Measurements from ENCODE around the gene MAP4. TPM values are rescaled to one million over a fixed set of nuclear protein-coding genes. Genes with fewer than 3 reads are reported as not detected.

MAP4 gene
- total and polyA plus RNA-seq, 8 donors: 31.0 to 146 (median 92.4) TPM

DNA sequence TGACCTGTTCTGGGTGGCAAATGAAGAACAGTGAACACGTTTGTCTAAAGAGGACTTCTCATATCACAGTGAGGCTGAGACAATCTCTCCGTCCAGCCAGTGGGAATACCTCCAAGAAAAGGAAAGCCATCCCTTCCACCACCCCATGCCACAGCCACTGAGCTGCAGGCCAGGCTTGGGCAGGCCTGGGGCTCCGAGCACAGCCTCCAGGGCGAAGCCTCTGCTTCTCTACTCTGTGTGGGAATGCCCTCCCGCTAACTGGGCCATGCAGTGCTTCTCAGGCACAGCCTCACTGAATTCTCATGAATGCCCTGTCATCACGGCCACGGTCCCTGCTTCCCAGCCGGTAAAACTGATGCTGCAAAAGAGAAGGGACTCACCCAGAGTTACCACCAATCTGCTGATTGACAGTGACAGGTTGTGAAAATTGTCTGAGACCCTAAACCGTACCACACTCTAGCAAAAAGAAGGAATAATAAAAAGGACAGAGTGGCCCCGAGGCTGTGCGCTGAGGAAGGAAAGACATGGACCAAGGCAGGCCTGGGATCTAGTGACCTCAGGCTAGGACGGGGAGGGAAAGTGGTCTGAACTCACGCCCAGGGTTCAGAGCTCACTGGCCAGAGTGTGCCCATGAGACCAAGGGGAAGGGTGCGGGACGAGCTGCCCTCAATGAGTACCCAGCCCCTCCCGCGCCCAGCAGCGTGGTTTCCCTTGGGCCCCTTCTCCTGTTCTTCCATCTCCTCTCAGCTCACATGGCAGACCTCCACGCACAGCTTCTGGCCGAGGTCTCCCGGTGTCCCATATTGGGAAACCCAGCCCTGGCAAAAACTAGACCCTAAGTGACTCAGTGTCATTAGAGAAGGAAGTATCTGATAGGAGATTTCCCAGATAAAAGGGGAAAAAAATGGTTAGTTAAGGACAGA lies 160.5 kb downstream of the MAP4 start:
- TF ChIP-seq, protein P1, sequence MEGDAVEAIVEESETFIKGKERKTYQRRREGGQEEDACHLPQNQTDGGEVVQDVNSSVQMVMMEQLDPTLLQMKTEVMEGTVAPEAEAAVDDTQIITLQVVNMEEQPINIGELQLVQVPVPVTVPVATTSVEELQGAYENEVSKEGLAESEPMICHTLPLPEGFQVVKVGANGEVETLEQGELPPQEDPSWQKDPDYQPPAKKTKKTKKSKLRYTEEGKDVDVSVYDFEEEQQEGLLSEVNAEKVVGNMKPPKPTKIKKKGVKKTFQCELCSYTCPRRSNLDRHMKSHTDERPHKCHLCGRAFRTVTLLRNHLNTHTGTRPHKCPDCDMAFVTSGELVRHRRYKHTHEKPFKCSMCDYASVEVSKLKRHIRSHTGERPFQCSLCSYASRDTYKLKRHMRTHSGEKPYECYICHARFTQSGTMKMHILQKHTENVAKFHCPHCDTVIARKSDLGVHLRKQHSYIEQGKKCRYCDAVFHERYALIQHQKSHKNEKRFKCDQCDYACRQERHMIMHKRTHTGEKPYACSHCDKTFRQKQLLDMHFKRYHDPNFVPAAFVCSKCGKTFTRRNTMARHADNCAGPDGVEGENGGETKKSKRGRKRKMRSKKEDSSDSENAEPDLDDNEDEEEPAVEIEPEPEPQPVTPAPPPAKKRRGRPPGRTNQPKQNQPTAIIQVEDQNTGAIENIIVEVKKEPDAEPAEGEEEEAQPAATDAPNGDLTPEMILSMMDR (IDR thresholded peaks at IDR 0.05): no peak
- no peak for DNase-seq
- no peaks in the 10 kb centered on the region for H3K9me3 ChIP-seq
- intact Hi-C loops (cut with DNase I; ENCODE audit: low total_unique reads): no loop called here
- H3K27me3 ChIP-seq: no peaks in the 10 kb centered on the region
- H3K27ac ChIP-seq: no peak overlapping the region
- H3K4me3 ChIP-seq: no peak overlapping the region
- peaks cover 50 to 100% (median 95%) of the 10 kb centered on the region in 4 donors for H3K36me3 ChIP-seq
- 88 to 94% (median 90%) methylated on average over 19 to 21 of the region's 21 CpGs for WGBS, 5 donors
- peaks cover 0 to 3% (median 0%) of the 10 kb centered on the region in 4 donors for H3K4me1 ChIP-seq

- no peaks in the 10 kb centered on the region for H3K9me3 ChIP-seq
- no peak overlapping the region for H3K27ac ChIP-seq
- H3K27me3 ChIP-seq: no peaks in the 10 kb centered on the region
- 89 to 92% (median 91%) methylated on average over 12 to 14 of the region's 14 CpGs for WGBS, 5 donors
- H3K4me1 ChIP-seq: peaks cover 0 to 3% (median 1%) of the 10 kb centered on the region in 4 donors
- TF ChIP-seq, protein P1 (IDR thresholded peaks at IDR 0.05): no peak
- no peak for TF ChIP-seq EP300 (IDR thresholded peaks at IDR 0.05)
- TF ChIP-seq POLR2A (IDR thresholded peaks at IDR 0.05): no peak
- no peak for TF ChIP-seq POLR2AphosphoS5 (IDR thresholded peaks at IDR 0.05)
- no peak overlapping the region for H3K4me3 ChIP-seq
- peaks cover 56 to 100% (median 96%) of the 10 kb centered on the region in 4 donors for H3K36me3 ChIP-seq
- intact Hi-C loops (cut with DNase I; ENCODE audit: low total_unique reads): no loop called here
- DNase-seq: no peak
Measured at GRCh38 chr3:47854720-47855455, 161.3 kb downstream of the MAP4 start.

DNA sequence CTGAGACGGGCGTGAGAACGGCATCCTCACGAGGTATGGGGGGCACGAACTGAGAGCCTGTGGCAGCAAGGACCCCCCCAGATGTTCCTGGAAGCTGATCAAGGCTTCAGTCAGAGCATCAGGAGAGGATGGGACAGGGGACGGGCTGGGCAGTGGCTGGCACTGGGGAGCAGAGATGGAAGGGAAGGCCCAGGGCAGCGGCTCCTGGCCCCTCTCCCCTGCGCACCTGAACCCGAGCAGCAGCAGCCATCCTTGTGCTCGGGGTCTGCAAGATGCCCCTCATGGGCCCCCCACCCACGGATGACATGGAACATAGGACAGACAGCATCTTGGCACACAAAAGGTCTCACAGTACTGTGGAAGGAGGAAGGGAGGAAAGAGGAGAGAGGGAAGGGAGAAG lies 161.9 kb downstream of the MAP4 start:
- no peaks in the 10 kb centered on the region for H3K27me3 ChIP-seq
- WGBS, 5 donors: 86 to 91% (median 90%) methylated on average over 10 to 11 of the region's 11 CpGs
- no peak for DNase-seq
- no peak overlapping the region for H3K27ac ChIP-seq
- no peaks in the 10 kb centered on the region for H3K9me3 ChIP-seq
- peaks cover 0 to 8% (median 1%) of the 10 kb centered on the region in 4 donors for H3K4me1 ChIP-seq
- no peak overlapping the region for H3K4me3 ChIP-seq
- TF ChIP-seq POLR2AphosphoS5 (IDR thresholded peaks at IDR 0.05) (no peak), POLR2A (IDR thresholded peaks at IDR 0.05) (no peak), EP300 (IDR thresholded peaks at IDR 0.05) (no peak)
- TF ChIP-seq, protein P1 (IDR thresholded peaks at IDR 0.05): no peak
- peaks cover 62 to 100% (median 96%) of the 10 kb centered on the region in 4 donors for H3K36me3 ChIP-seq
- intact Hi-C loops (cut with DNase I; ENCODE audit: low total_unique reads): no loop called here

Data from stomach (tissue), 9 donors.